Kidney epithelial cell (primary cell): ENCODE data around the gene PAK3. TPM values are rescaled to one million over a fixed set of nuclear protein-coding genes. Genes with fewer than 3 reads are reported as not detected.

Experiments
- DNase-seq: peaks from one replicate; pipeline ENCODE4 v3.0.0-alpha.2; 2010; ENCODE audit warnings: low read depth
- H3K27me3 ChIP-seq: 2 replicates; pipeline ENCODE4 v1.6.0; 2011; ENCODE audit warnings: low read length; ENCODE audit not compliant: control insufficient read depth, insufficient read depth
- H3K36me3 ChIP-seq: 2 replicates; pipeline ENCODE4 v1.5.1; 2011; ENCODE audit warnings: low read length; ENCODE audit not compliant: control insufficient read depth, insufficient read depth
- H3K4me3 ChIP-seq: 2 replicates; pipeline ENCODE4 v1.5.1; 2011; ENCODE audit warnings: low read depth, mild to moderate bottlenecking, control low read depth, low read length
- CTCF ChIP-seq: IDR thresholded peaks from 2 replicates; pipeline ENCODE4 v1.5.1; 2011; ENCODE audit warnings: mild to moderate bottlenecking, moderate library complexity, low read length, control low read depth, inconsistent platforms; ENCODE audit not compliant: insufficient read depth, poor library complexity, severe bottlenecking
- total RNA-seq: library from RNA; depleted of rRNA; stranded (reverse); fragments of >200 nt; gene quantifications from 2 replicates; pipeline ENCODE4 v1.2.3, GENCODE V29; 2015

The PAK3 gene
- total RNA-seq, 1 donor from 2014 or later: 3.0 TPM

- Histone ChIP-seq H3K36me3 (no peaks in the 10 kb centered on the region), H3K4me3 (no peak overlapping the region), H3K27me3 (peaks cover 2% of the 10 kb centered on the region)
- DNase-seq: no peak
- TF ChIP-seq CTCF: no peak
Measured at GRCh38 chrX:111086591-111087006, 9.4 kb upstream of the PAK3 start.

DNA sequence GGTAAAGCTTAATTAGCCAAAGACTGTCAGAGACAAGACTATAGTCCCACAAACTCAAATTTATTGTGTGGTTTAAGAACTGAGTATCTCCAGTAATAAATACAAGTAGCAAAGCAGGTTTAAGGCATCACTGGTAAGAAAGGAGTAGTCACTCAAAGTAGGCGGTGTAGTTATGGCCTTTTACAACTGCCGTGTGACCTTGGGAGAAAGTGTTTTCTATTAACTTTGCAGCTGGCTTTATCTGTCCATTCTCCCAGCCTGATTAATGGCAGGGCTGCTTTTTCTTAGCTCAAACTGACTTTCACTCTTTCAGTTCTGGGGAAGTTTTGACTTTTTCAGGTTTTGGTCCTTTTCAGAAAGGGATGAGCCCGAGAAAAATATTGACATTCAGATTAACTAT lies 7.4 kb upstream of the PAK3 start:
- H3K4me3 ChIP-seq: no peak overlapping the region
- TF ChIP-seq CTCF: no peak
- peaks cover 2% of the 10 kb centered on the region for H3K27me3 ChIP-seq

GRCh38 chrX:111090458-111090857 lies 5.5 kb upstream of the PAK3 start:
- H3K4me3 ChIP-seq: no peak overlapping the region
- no peak for TF ChIP-seq CTCF
- DNase-seq: no peak
- no peaks in the 10 kb centered on the region for H3K36me3 ChIP-seq
- peaks cover 2% of the 10 kb centered on the region for H3K27me3 ChIP-seq

More for the DNA sequence above, 7.4 kb upstream of the PAK3 start:
- DNase-seq: no peak
- no peaks in the 10 kb centered on the region for H3K36me3 ChIP-seq

DNA sequence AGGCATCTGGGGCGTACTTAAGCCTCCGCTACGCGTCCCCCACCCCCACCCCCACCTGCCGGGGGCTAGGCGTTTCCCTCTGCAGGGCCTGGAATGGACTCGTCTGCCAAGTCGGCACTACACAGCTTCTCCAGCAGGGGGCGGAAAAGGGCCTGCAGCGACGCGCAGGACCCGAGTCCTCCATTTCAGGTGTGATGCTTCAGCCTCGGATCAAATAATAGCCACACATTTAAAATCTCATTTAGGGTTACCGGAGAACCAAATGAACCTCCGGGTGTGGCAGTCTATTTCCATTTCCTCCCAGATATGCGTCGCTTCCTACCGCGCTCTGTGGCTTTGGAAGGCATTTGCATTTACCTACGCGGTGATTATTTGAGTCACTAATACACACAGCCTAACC lies 2.9 kb downstream of the PAK3 start:
- DNase-seq: no peak
- H3K4me3 ChIP-seq: no peak overlapping the region
- peak; percentile 79 for TF ChIP-seq CTCF
- no peaks in the 10 kb centered on the region for H3K27me3 ChIP-seq
- H3K36me3 ChIP-seq: no peaks in the 10 kb centered on the region

DNA sequence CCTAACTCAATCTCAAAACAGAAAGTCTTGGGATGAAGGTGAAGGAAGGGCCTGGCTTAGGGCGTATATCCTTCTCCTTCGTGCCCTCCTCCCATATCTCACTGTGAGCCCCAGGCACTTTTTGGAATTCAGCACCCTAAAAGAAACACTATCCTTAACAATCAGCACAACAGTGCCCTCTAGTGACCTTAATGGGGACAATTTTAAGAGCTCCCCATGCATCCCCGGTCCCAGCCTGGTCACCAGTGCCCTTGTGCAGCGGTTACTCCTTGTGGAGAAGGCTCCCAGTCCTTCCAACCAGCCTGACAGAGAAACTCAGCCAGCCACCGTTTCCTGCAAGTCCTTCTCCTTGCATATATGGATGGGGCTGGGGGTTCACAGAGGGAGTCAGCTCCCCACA lies 4.2 kb downstream of the PAK3 start:
- no peaks in the 10 kb centered on the region for H3K27me3 ChIP-seq
- no peaks in the 10 kb centered on the region for H3K36me3 ChIP-seq
- peak; percentile 45 for TF ChIP-seq CTCF
- no peak for DNase-seq
- no peak overlapping the region for H3K4me3 ChIP-seq

- no peak overlapping the region for H3K4me3 ChIP-seq
- H3K36me3 ChIP-seq: no peaks in the 10 kb centered on the region
- no peaks in the 10 kb centered on the region for H3K27me3 ChIP-seq
- DNase-seq: no peak
- no peak for TF ChIP-seq CTCF
Measured at GRCh38 chrX:111101580-111101979, 5.6 kb downstream of the PAK3 start.
